ENCODE results near the gene PREB. TPM values are rescaled to one million over a fixed set of nuclear protein-coding genes. Genes with fewer than 3 reads are reported as not detected.

Gene PREB
- total RNA-seq, 4 donors from 2014 or later: 66.5 to 106 (median 69.4) TPM

DNA sequence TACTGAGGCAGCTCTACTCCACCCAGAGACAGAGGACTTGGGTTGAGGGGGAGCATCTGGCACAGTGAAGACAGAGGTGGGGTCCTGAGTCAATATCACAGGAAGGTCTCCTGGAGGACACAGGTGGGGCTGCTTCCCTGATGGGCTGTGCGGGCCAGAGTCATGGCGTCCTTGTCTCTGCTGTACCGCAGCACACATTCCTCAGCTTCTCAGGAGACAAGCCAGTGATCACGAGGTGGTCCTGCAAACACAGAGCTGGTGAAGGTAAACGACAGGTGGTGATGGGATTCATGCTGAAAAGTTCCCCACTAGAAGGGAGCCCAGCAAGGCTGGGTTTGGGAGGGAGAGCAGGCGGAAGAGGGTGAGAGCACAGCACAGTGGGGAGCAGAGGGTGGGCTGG, 24.0 kb upstream of the PREB start:
- Histone ChIP-seq H3K9me3 (no peaks in the 10 kb centered on the region), H3K4me1 (no peaks in the 10 kb centered on the region), H3K4me3 (no peak overlapping the region), H3K27me3 (no peaks in the 10 kb centered on the region), H3K27ac (no peak overlapping the region), H3K36me3 (no peaks in the 10 kb centered on the region)
- TF ChIP-seq, protein P1, sequence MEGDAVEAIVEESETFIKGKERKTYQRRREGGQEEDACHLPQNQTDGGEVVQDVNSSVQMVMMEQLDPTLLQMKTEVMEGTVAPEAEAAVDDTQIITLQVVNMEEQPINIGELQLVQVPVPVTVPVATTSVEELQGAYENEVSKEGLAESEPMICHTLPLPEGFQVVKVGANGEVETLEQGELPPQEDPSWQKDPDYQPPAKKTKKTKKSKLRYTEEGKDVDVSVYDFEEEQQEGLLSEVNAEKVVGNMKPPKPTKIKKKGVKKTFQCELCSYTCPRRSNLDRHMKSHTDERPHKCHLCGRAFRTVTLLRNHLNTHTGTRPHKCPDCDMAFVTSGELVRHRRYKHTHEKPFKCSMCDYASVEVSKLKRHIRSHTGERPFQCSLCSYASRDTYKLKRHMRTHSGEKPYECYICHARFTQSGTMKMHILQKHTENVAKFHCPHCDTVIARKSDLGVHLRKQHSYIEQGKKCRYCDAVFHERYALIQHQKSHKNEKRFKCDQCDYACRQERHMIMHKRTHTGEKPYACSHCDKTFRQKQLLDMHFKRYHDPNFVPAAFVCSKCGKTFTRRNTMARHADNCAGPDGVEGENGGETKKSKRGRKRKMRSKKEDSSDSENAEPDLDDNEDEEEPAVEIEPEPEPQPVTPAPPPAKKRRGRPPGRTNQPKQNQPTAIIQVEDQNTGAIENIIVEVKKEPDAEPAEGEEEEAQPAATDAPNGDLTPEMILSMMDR (IDR thresholded peaks at IDR 0.05): no peak
- no peak for TF ChIP-seq POLR2A (IDR thresholded peaks at IDR 0.05)
- DNase-seq: no peak

DNA sequence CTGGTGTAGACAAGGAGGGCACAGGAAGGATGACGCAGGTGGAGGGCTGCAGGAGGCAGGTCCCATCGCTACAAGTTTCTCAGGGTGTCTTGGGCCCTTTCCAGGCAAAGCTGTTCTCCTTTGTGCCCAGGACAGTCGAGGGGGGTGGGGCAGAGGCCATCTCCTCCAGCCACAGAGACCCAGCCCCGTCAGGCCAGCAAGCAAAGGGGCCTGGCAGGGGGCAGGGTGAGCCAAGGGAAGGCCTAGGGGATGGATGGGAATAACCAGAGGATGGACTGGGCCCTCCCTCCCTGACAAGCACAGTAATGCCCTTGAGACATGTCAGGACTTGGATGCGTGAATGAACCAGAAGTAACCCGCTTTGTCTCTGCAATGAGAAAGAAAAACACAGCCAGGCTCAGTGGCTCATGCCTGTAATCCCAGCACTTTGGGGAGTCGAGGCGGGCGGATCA, 20.7 kb upstream of the PREB start:
- Histone ChIP-seq H3K36me3 (no peaks in the 10 kb centered on the region), H3K4me1 (no peaks in the 10 kb centered on the region), H3K9me3 (no peaks in the 10 kb centered on the region), H3K4me3 (no peak overlapping the region), H3K27me3 (no peaks in the 10 kb centered on the region), H3K27ac (no peak overlapping the region)
- DNase-seq: no peak
- TF ChIP-seq, protein P1 (IDR thresholded peaks at IDR 0.05): no peak
- no peak for TF ChIP-seq POLR2A (IDR thresholded peaks at IDR 0.05)

DNA sequence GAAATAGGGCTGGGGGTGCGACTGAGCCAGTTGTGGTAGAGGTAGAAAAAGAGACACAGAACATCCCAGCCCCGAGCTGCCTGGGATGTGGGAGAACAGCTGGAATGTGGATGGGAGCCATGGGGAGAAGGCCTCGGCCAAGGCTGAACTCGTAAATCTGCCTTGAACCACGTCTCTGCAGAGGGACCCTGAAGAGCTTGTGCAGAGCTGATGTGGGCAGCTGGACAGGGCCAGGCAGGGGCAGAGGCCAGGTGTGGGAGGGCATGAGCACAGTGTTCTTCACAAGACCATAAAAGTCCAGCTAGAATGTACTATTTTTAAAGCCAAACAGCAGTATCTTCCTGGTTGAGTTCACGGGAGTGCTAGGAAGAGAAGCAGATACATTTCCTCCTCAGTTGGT, 20.1 kb upstream of the PREB start:
- TF ChIP-seq, protein P1 (IDR thresholded peaks at IDR 0.05): no peak
- no peak for TF ChIP-seq POLR2A (IDR thresholded peaks at IDR 0.05)
- Histone ChIP-seq H3K4me1 (no peaks in the 10 kb centered on the region), H3K27ac (no peak overlapping the region), H3K9me3 (no peaks in the 10 kb centered on the region), H3K4me3 (no peak overlapping the region), H3K36me3 (no peaks in the 10 kb centered on the region), H3K27me3 (no peaks in the 10 kb centered on the region)
- DNase-seq: no peak

DNA sequence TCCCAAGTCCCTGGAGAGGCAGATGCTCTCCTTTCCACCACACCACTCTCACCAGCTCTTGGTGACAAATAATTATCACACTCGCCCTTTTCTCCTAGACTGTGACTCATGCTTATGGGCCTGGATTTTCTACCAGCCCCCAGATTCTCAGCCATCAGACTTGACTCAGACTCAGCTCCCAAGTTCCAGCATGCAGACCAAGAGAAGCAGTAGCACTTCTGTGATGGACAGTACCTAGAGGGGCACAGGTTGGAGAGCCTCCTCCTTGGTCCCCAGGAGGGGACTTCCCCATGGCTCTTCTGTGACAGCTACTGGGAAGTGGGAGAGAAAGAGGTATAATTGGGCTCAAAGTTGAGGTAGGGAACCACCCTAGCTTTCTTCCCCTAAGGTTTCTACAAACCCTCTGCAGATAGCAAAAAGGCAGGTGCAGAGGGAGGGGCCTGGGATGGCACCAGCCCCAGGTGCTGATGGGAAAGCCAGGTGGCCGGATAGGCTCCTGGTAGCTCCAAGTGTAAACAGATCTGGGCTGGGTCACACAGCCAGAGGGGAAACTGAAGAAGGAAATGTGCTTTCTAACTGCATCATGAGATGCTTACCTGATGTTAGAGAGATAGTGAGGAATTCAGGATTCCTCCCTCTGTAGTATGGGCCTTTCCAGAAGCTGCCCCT, 18.5 kb upstream of the PREB start:
- H3K36me3 ChIP-seq: no peaks in the 10 kb centered on the region
- no peak overlapping the region for H3K27ac ChIP-seq
- H3K4me3 ChIP-seq: no peak overlapping the region
- H3K9me3 ChIP-seq: no peaks in the 10 kb centered on the region
- no peaks in the 10 kb centered on the region for H3K27me3 ChIP-seq
- DNase-seq: no peak
- no peak for TF ChIP-seq POLR2A (IDR thresholded peaks at IDR 0.05)
- TF ChIP-seq, protein P1 (IDR thresholded peaks at IDR 0.05): no peak
- no peaks in the 10 kb centered on the region for H3K4me1 ChIP-seq

- TF ChIP-seq, protein P1 (IDR thresholded peaks at IDR 0.05): peak in 2 of 6 experiments; percentile 13 to 31
- no peak for TF ChIP-seq POLR2A (IDR thresholded peaks at IDR 0.05)
- no peaks in the 10 kb centered on the region for H3K36me3 ChIP-seq
- DNase-seq: no peak
- no peaks in the 10 kb centered on the region for H3K9me3 ChIP-seq
- no peak overlapping the region for H3K4me3 ChIP-seq
- H3K27ac ChIP-seq: no peak overlapping the region
- H3K27me3 ChIP-seq: no peaks in the 10 kb centered on the region
- H3K4me1 ChIP-seq: no peaks in the 10 kb centered on the region
Measured at GRCh38 chr2:27152102-27152795, 17.8 kb upstream of the PREB start.
